H1 (cell line): ENCODE results near the gene MAPRE2. TPM values are rescaled to one million over a fixed set of nuclear protein-coding genes. Genes with fewer than 3 reads are reported as not detected.

Experiments used
- CTCF ChIA-PET: fragments of 300-600 bp; sonication (Branson Sonifier 250); formaldehyde crosslinking; loops from one replicate; lab custom pipeline; 2021; ENCODE audit not compliant: partially characterized antibody; lab: Charles Lee
- POLR2A ChIA-PET: fragments of 300-600 bp; sonication (Branson Sonifier 250); formaldehyde crosslinking; loops from one replicate; lab custom pipeline; 2021; ENCODE audit warnings: inconsistent platforms; ENCODE audit not compliant: partially characterized antibody; lab: Charles Lee
- DNase-seq, 2 experiments: peaks; one replicate each; pipeline versions ENCODE4 v3.0.0 to v3.0.0-alpha.2; 2010 to 2022; ENCODE audit warnings: low spot score in 2 of 2, low read depth in 1 of 2, mixed read lengths in 1 of 2
- FAIRE-seq: peaks from 2 replicates; lab custom pipeline; 2011; peaks lifted over from hg19 to GRCh38; lab: Jason Lieb, UNC
- H2AFZ ChIP-seq: 2 replicates; pipeline ENCODE4 v1.8.1; 2012; ENCODE audit warnings: low read length, inconsistent platforms
- H2AK5ac ChIP-seq: 2 replicates; pipeline ENCODE4 v1.6.1; 2013; ENCODE audit warnings: low read depth, low read length
- H2BK120ac ChIP-seq: replicated peaks from 2 replicates; pipeline ENCODE3; 2013; ENCODE audit warnings: low read depth, low read length, inconsistent platforms
- H2BK12ac ChIP-seq: 2 replicates; pipeline ENCODE4 v1.6.1; 2013; ENCODE audit warnings: low read depth, low read length
- H2BK15ac ChIP-seq: 2 replicates; pipeline ENCODE4 v1.6.1; 2013; ENCODE audit warnings: low read length
- H2BK20ac ChIP-seq: 2 replicates; pipeline ENCODE4 v1.6.1; 2013; ENCODE audit warnings: low read length
- H2BK5ac ChIP-seq: 2 replicates; pipeline ENCODE4 v1.6.1; 2013; ENCODE audit warnings: low read depth, low read length
- H3K14ac ChIP-seq: 2 replicates; pipeline ENCODE4 v1.6.1; 2013; ENCODE audit warnings: inconsistent platforms; ENCODE audit not compliant: insufficient read length
- H3K18ac ChIP-seq: 2 replicates; pipeline ENCODE4 v1.6.1; 2013; ENCODE audit warnings: low read length; ENCODE audit errors: extremely low read depth
- H3K23ac ChIP-seq: 2 replicates; pipeline ENCODE4 v1.6.1; 2013; ENCODE audit warnings: inconsistent platforms; ENCODE audit not compliant: insufficient read length
- H3K23me2 ChIP-seq: 2 replicates; pipeline ENCODE4 v1.6.1; 2013; ENCODE audit warnings: low read depth, low read length
- H3K27ac ChIP-seq: 2 replicates; pipeline ENCODE4 v1.6.1; 2011; ENCODE audit warnings: low read depth, low read length, inconsistent platforms
- H3K27me3 ChIP-seq, 4 experiments: replicated peaks in 1 of 4; 1 replicate in 1 of 4; 2 replicates in 3 of 4; pipeline versions ENCODE4 v1.6.1 to v1.8.1; 2011 to 2013; ENCODE audit warnings: low read length in 3 of 4, mild to moderate bottlenecking in 3 of 4, inconsistent platforms in 2 of 4, mixed read lengths in 2 of 4, moderate library complexity in 1 of 4; ENCODE audit not compliant: control insufficient read depth in 3 of 4, insufficient read depth in 3 of 4; ENCODE audit errors: extremely low read depth in 1 of 4
- H3K36me3 ChIP-seq, 4 experiments: 2 replicates each; pipeline versions ENCODE4 v1.6.1 to v1.8.1; 2011 to 2013; ENCODE audit warnings: mild to moderate bottlenecking in 4 of 4, low read length in 3 of 4, moderate library complexity in 2 of 4, control low read depth in 1 of 4, inconsistent platforms in 1 of 4; ENCODE audit not compliant: insufficient read depth in 4 of 4, control insufficient read depth in 2 of 4
- H3K4ac ChIP-seq: replicated peaks from 2 replicates; pipeline ENCODE3; 2013; ENCODE audit warnings: low read length, low read depth, mixed read lengths, inconsistent platforms; ENCODE audit not compliant: insufficient read length
- H3K4me1 ChIP-seq, 4 experiments: replicated peaks in 1 of 4; 1 replicate in 1 of 4; 2 replicates in 3 of 4; pipeline versions ENCODE4 v1.6.1 to v1.8.1; 2011 to 2013; ENCODE audit warnings: low read length in 3 of 4, inconsistent platforms in 2 of 4, mixed read lengths in 1 of 4; ENCODE audit not compliant: insufficient read depth in 4 of 4, control insufficient read depth in 3 of 4
- H3K4me2 ChIP-seq, 2 experiments: 2 replicates each; pipeline versions ENCODE4 v1.6.1 to v1.8.1; 2011 to 2013; ENCODE audit warnings: low read depth in 2 of 2, low read length in 2 of 2, control low read depth in 1 of 2, inconsistent platforms in 1 of 2, mild to moderate bottlenecking in 1 of 2; ENCODE audit not compliant: insufficient read depth in 1 of 2
- H3K4me3 ChIP-seq, 4 experiments: fragments of 200-600, 300-600 bp in 1 of 4; sonication (generic), shearing (Covaris generic), sonication (Bioruptor Twin) in 1 of 4; 2 replicates each; pipeline versions ENCODE4 v1.5.1 to v1.8.1; 2011 to 2016; ENCODE audit warnings: low read length in 4 of 4, low read depth in 3 of 4, control low read depth in 2 of 4, inconsistent platforms in 2 of 4, mild to moderate bottlenecking in 2 of 4, mixed read lengths in 1 of 4, moderate library complexity in 1 of 4; ENCODE audit not compliant: insufficient read depth in 2 of 4; ENCODE audit errors: extremely low read depth in 1 of 4
- H3K56ac ChIP-seq: replicated peaks from 2 replicates; pipeline ENCODE3; 2013; ENCODE audit warnings: low read depth, mild to moderate bottlenecking, mixed read lengths, low read length, inconsistent platforms; ENCODE audit not compliant: insufficient read length
- H3K79me1 ChIP-seq: 2 replicates; pipeline ENCODE4 v1.6.1; 2013; ENCODE audit warnings: low read depth, low read length, control low read depth
- H3K79me2 ChIP-seq, 2 experiments: 2 replicates each; pipeline versions ENCODE4 v1.6.1 to v1.8.1; 2012 to 2013; ENCODE audit warnings: low read length in 2 of 2, mild to moderate bottlenecking in 2 of 2, inconsistent platforms in 1 of 2; ENCODE audit not compliant: insufficient read depth in 2 of 2, control insufficient read depth in 1 of 2
- H3K9ac ChIP-seq, 4 experiments: replicated peaks in 1 of 4; 1 replicate in 1 of 4; 2 replicates in 3 of 4; pipeline versions ENCODE4 v1.6.1 to v1.8.1; 2011 to 2013; ENCODE audit warnings: low read depth in 3 of 4, low read length in 3 of 4, control low read depth in 2 of 4, mild to moderate bottlenecking in 2 of 4, moderate library complexity in 2 of 4, inconsistent platforms in 1 of 4; ENCODE audit errors: extremely low read depth in 1 of 4
- H3K9me3 ChIP-seq, 2 experiments: 2 replicates each; pipeline versions ENCODE4 v1.6.1 to v1.8.1; 2012 to 2013; ENCODE audit warnings: mild to moderate bottlenecking in 2 of 2, moderate library complexity in 2 of 2, control low read depth in 1 of 2, inconsistent platforms in 1 of 2, low read depth in 1 of 2, low read length in 1 of 2, mixed read lengths in 1 of 2; ENCODE audit not compliant: insufficient read depth in 2 of 2
- H4K20me1 ChIP-seq, 2 experiments: replicated peaks in 1 of 2; 2 replicates each; pipeline versions ENCODE3 to v1.8.1; 2011 to 2013; ENCODE audit warnings: inconsistent platforms in 2 of 2, low read length in 2 of 2, mild to moderate bottlenecking in 1 of 2; ENCODE audit not compliant: insufficient read depth in 2 of 2, control insufficient read depth in 1 of 2
- H4K5ac ChIP-seq: 2 replicates; pipeline ENCODE4 v1.6.1; 2013; ENCODE audit warnings: low read length, low read depth, mixed read lengths, inconsistent platforms; ENCODE audit not compliant: insufficient read length
- H4K8ac ChIP-seq: 2 replicates; pipeline ENCODE4 v1.8.0; 2013; ENCODE audit warnings: mild to moderate bottlenecking, moderate library complexity, low read length, inconsistent platforms; ENCODE audit not compliant: insufficient read depth; ENCODE audit errors: extremely low read depth
- H4K91ac ChIP-seq: replicated peaks from 2 replicates; pipeline ENCODE3; 2013; ENCODE audit warnings: low read length, mixed read lengths, inconsistent platforms; ENCODE audit not compliant: insufficient read length
- BRCA1 ChIP-seq: IDR thresholded peaks from 2 replicates; pipeline ENCODE4 v1.6.1; 2012; ENCODE audit warnings: low read depth, low read length, improper control_type of control experiment
- CBX8 ChIP-seq: fragments of 300-800, 300-1000 bp; sonication (generic); IDR thresholded peaks from 2 replicates; pipeline ENCODE4 v1.7.1; 2016; ENCODE audit warnings: low read depth, low read length, borderline replicate concordance
- CEBPB ChIP-seq: IDR thresholded peaks from 2 replicates; pipeline ENCODE4 v1.6.1; 2012; ENCODE audit warnings: low read depth, low read length
- CHD2 ChIP-seq: IDR thresholded peaks from 2 replicates; pipeline ENCODE4 v1.6.1; 2012; ENCODE audit warnings: low read length, improper control_type of control experiment
- EZH2 ChIP-seq: fragments of 200-600 bp; sonication (generic); IDR thresholded peaks from 2 replicates; pipeline ENCODE4 v1.7.1; 2012; ENCODE audit warnings: low read depth, mild to moderate bottlenecking, moderate library complexity, low read length, inconsistent platforms; ENCODE audit not compliant: severe bottlenecking
- HDAC6 ChIP-seq: IDR thresholded peaks from one replicate; pipeline ENCODE4 v1.7.1; 2012; ENCODE audit warnings: low read depth, mild to moderate bottlenecking, inconsistent platforms, low read length, moderate library complexity
- POLR2A ChIP-seq, 2 experiments: IDR thresholded peaks; 1 replicate in 1 of 2; 2 replicates in 1 of 2; pipeline ENCODE4 v1.6.1; 2011; ENCODE audit warnings: low read depth in 2 of 2, low read length in 2 of 2, mild to moderate bottlenecking in 2 of 2; ENCODE audit errors: control extremely low read depth in 1 of 2
- RNF2 ChIP-seq: fragments of 200-900, 300-1000 bp; sonication (generic); IDR thresholded peaks from 2 replicates; pipeline ENCODE4 v1.7.1; 2016; ENCODE audit warnings: borderline replicate concordance, low read depth, mild to moderate bottlenecking, antibody characterized with exemption, low read length; ENCODE audit not compliant: poor library complexity, severe bottlenecking; ENCODE audit errors: missing control alignments
- SIRT6 ChIP-seq: IDR thresholded peaks from one replicate; pipeline ENCODE4 v1.7.1; 2012; ENCODE audit warnings: low read length, inconsistent platforms
- TEAD4 ChIP-seq: IDR thresholded peaks from 2 replicates; pipeline ENCODE4 v1.6.1; 2012; ENCODE audit warnings: low read depth, low read length, inconsistent platforms, mixed read lengths
- WGBS, 2 experiments: shearing (Covaris generic) in 1 of 2; methylation state at CpG; one replicate each; pipeline versions ENCODE4 v1.1.6 to v1.1.7; 2013 to 2015; ENCODE audit warnings: low lambda C conversion rate in 2 of 2, mixed read lengths in 2 of 2, inconsistent platforms in 1 of 2, low coverage in 1 of 2, missing lambda C conversion rate in 1 of 2; ENCODE audit not compliant: insufficient replicate concordance in 2 of 2, insufficient coverage in 1 of 2, insufficient read length in 1 of 2; ENCODE audit errors: extremely low coverage in 1 of 2, missing lambda C conversion rate in 1 of 2; 5-methylcytosine and 5-hydroxymethylcytosine counted together
- polyA plus RNA-seq, 7 experiments: library from polyadenylated mRNA; depleted of rRNA in 3 of 7; stranded (reverse) in 5 of 7; unstranded in 2 of 7; fragments of >200 nt in 5 of 7; fragments of 200-250 nt in 2 of 7; gene quantifications; 1 replicate in 5 of 7; 2 replicates in 1 of 7; 4 replicates in 1 of 7; pipeline versions ENCODE4 v1.2.1 to v1.2.3, GENCODE V29; 2011 to 2013; ENCODE audit warnings: missing spikeins in 2 of 7, mixed read lengths in 2 of 7
- total RNA-seq: library from RNA; stranded (reverse); fragmentation: NEBNext Ultra II Directional; extraction: Animal tissue kit (Norgen Biotek cat#: 25700); gene quantifications from 2 replicates; pipeline ENCODE4 v1.2.1, GENCODE V29; 2021
- TF ChIP-seq, protein P1 (sequence below): IDR thresholded peaks from 2 replicates; pipeline ENCODE4 v1.6.1; 2012; ENCODE audit warnings: low read length, inconsistent platforms
- TF ChIP-seq, protein P2 (sequence below): IDR thresholded peaks from 2 replicates; pipeline ENCODE4 v1.6.1; 2011; ENCODE audit warnings: low read length, improper control_type of control experiment

MAPRE2 gene
- total and polyA plus RNA-seq, 2 of the 8 experiments (the other 6 are each of a cell fraction or from before 2014, with no cell fraction given): 32.6 to 33.1 TPM

GRCh38 chr18:35121038-35121437 lies 79.8 kb downstream of the MAPRE2 start:
- 85% methylated on average over 3 of the region's 3 CpGs; no CpG with 5 or more reads in 1 of the 2 experiments for WGBS, 2 experiments
- no peak overlapping the region for H3K4ac ChIP-seq
- CTCF ChIA-PET: interaction anchor here (0.7 to 1.4 kb wide), 2 partner anchors 18 to 38 kb away, joined by 3 to 4 read pairs; no protein-coding TSS in a partner anchor
- TF ChIP-seq CHD2 (no peak), SIRT6 (no peak), EZH2 (no peak), CEBPB (no peak), POLR2A (IDR thresholded peaks at IDR 0.05; ENCODE audit: control extremely low read depth in 1 of 2, low read depth in 2 of 2, low read length in 2 of 2) (no peak), TEAD4 (no peak), HDAC6 (no peak), CBX8 (no peak), RNF2 (no peak), BRCA1 (no peak)
- TF ChIP-seq, protein P1, sequence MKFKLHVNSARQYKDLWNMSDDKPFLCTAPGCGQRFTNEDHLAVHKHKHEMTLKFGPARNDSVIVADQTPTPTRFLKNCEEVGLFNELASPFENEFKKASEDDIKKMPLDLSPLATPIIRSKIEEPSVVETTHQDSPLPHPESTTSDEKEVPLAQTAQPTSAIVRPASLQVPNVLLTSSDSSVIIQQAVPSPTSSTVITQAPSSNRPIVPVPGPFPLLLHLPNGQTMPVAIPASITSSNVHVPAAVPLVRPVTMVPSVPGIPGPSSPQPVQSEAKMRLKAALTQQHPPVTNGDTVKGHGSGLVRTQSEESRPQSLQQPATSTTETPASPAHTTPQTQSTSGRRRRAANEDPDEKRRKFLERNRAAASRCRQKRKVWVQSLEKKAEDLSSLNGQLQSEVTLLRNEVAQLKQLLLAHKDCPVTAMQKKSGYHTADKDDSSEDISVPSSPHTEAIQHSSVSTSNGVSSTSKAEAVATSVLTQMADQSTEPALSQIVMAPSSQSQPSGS: no peak
- TF ChIP-seq, protein P2, sequence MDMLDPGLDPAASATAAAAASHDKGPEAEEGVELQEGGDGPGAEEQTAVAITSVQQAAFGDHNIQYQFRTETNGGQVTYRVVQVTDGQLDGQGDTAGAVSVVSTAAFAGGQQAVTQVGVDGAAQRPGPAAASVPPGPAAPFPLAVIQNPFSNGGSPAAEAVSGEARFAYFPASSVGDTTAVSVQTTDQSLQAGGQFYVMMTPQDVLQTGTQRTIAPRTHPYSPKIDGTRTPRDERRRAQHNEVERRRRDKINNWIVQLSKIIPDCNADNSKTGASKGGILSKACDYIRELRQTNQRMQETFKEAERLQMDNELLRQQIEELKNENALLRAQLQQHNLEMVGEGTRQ: no peak

More at GRCh38 chr18:35121038-35121437, 79.8 kb downstream of the MAPRE2 start:
- Histone ChIP-seq H3K36me3 (no peaks in the 10 kb centered on the region), H2AK5ac (no peak overlapping the region), H3K4me1 (peaks cover 0 to 11% (median 5%) of the 10 kb centered on the region in 4 experiments; a peak in 6 of 7 replicates), H4K91ac (no peak overlapping the region), H2BK120ac (no peak overlapping the region), H2BK15ac (no peak overlapping the region), H3K4me2 (no peak overlapping the region), H3K27me3 (no peaks in the 10 kb centered on the region), H4K20me1 (peaks cover 0 to 2% of the 10 kb centered on the region in 2 experiments), H3K14ac (no peak overlapping the region), H3K79me1 (no peaks in the 10 kb centered on the region; the same call in 1 of the 2 replicates), H3K23me2 (no peaks in the 10 kb centered on the region), H4K8ac (no peak overlapping the region), H3K23ac (no peak overlapping the region), H2BK12ac (no peak overlapping the region), H3K9me3 (no peaks in the 10 kb centered on the region), H2AFZ (no peak overlapping the region), H2BK5ac (no peak overlapping the region), H3K18ac (no peak overlapping the region), H3K4me3 (no peak overlapping the region), H3K27ac (no peak overlapping the region), H2BK20ac (no peak overlapping the region), H3K9ac (no peak overlapping the region), H3K56ac (no peak overlapping the region), H3K79me2 (no peaks in the 10 kb centered on the region), H4K5ac (no peak overlapping the region)
- FAIRE-seq (no peak), DNase-seq (no peak)
- POLR2A ChIA-PET: no interaction called here
